Kidney (tissue), 14 donors: ENCODE results near the gene SIGLEC14. TPM values are rescaled to one million over a fixed set of nuclear protein-coding genes. Genes with fewer than 3 reads are reported as not detected.

Experiments used
- DNase-seq, 5 donors: peaks; one replicate each; pipeline ENCODE4 v3.0.0-alpha.2; 2013 to 2020
- FAIRE-seq: peaks from 2 replicates; lab custom pipeline; 2012; peaks lifted over from hg19 to GRCh38; lab: Jason Lieb, UNC
- H3K27ac ChIP-seq, 2 donors: one replicate each; pipeline ENCODE4 v1.7.0; 2013; ENCODE audit warnings: low read depth in 2 of 2, low read length in 2 of 2, inconsistent platforms in 1 of 2
- H3K27me3 ChIP-seq: one replicate; pipeline ENCODE4 v1.7.1; 2013; ENCODE audit warnings: low read length, inconsistent platforms; ENCODE audit not compliant: control insufficient read depth, insufficient read depth
- H3K36me3 ChIP-seq, 3 donors: one replicate each; pipeline versions ENCODE4 v1.7.0 to v1.7.1; 2013; ENCODE audit warnings: low read length in 3 of 3, control low read depth in 1 of 3, inconsistent platforms in 1 of 3; ENCODE audit not compliant: insufficient read depth in 3 of 3, control insufficient read depth in 2 of 3
- H3K4me1 ChIP-seq, 3 donors: one replicate each; pipeline versions ENCODE4 v1.7.0 to v1.7.1; 2013; ENCODE audit warnings: low read length in 3 of 3, inconsistent platforms in 1 of 3, low read depth in 1 of 3; ENCODE audit not compliant: control insufficient read depth in 2 of 3, insufficient read depth in 2 of 3
- H3K4me3 ChIP-seq, 3 donors: one replicate each; pipeline versions ENCODE4 v1.7.0 to v1.8.1; 2013; ENCODE audit warnings: low read length in 3 of 3, control low read depth in 1 of 3, inconsistent platforms in 1 of 3
- H3K9ac ChIP-seq, 3 donors: one replicate each; pipeline versions ENCODE4 v1.7.0 to v1.7.1; 2013; ENCODE audit warnings: low read length in 3 of 3, control low read depth in 1 of 3, inconsistent platforms in 1 of 3
- H3K9me3 ChIP-seq, 3 donors: one replicate each; pipeline versions ENCODE4 v1.7.0 to v1.7.1; 2013; ENCODE audit warnings: low read length in 3 of 3, control low read depth in 1 of 3, inconsistent platforms in 1 of 3; ENCODE audit not compliant: control insufficient read depth in 2 of 3, insufficient read depth in 1 of 3
- intact Hi-C: fragments of 100-400 bp; cut with DNase I; formaldehyde crosslinking; loops from one replicate; pipeline ENCODE4 v1.11.1; 2022
- polyA plus RNA-seq: library from polyadenylated mRNA; stranded (reverse); fragments of 350-450 nt; fragmentation: Illumina TruSeq; extraction: RNeasy Lipid Tissue Mini Kit (QIAGEN cat#74804); gene quantifications from one replicate; pipeline ENCODE4 v1.2.3, GENCODE V29; 2014; ENCODE audit warnings: low read depth, low replicate concordance; ENCODE audit not compliant: insufficient read depth
- total RNA-seq: library from RNA; stranded (reverse); fragmentation: NEBNext Ultra II Directional; extraction: Animal tissue kit (Norgen Biotek cat#: 25700); gene quantifications from one replicate; pipeline ENCODE4 v1.2.1, GENCODE V29; 2021
- TF ChIP-seq, protein P1 (sequence below): IDR thresholded peaks from 3 replicates; pipeline ENCODE4 v1.5.1; 2012; ENCODE audit warnings: mild to moderate bottlenecking, moderate library complexity, borderline replicate concordance; ENCODE audit not compliant: insufficient read depth; ENCODE audit errors: extremely low read depth
- donor health status: control.
- donor health status: control.
- donor health status: control.
- donor health status: control.
- donor health status: control.
- donor health status: DM: yes; HTN: yes; CAD: no.
- donor health status: Normal renal cell carcinoma (clear cell type).

SIGLEC14 gene
- total and polyA plus RNA-seq, 2 donors from 2014 or later: 0.26 to 11.5 TPM

DNA sequence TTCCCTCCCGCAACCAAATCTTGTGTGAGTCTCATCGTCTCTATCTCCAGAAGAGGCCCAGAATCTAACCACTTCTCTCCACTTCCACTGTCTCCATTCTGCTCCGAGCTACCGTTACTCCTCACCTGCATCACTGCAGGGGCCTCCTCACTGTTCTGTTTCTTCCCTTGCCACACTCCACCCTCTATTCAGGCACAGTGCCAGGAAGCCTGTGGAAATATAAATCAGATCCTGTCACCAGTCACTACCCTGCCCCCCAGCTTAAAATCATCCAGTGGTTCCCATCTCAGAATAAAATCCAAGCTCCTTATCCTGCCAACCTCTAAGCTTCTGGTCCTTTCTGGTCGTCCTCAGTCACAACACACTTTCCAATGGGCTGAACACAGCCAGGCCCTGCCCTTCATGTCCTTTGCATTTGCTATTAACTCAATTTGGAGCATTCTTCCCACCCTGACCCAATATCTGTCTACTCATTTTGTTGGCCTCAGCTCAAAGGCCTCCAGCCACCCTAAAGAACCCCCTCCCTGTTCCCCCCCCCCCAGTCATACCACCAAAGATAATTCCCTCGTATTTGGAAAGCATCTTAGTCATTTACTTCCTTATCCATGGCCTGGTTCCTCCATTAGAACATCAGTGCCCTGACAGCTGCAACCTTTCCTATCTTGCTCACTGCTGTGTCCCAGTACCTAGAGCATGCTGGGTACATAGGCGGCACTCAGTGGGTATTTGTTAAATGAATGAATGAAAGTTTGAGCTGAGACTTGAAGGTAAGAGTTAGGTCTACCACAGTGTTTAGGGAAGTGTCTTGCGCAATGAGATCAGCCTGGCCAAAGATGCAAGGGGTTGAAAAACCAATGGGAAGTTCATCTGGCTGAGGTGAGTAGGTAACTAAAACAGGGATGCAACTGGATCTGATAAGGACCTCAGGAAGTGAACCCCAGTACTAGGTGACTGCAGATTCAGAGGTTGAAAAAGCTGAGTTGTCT, 51.1 kb downstream of the SIGLEC14 start:
- H3K27ac ChIP-seq: no peak overlapping the region
- peak overlapping the region in 2 of 3 donors; percentile 81 to 96 for H3K4me3 ChIP-seq
- no peak for FAIRE-seq
- no peak overlapping the region for H3K9ac ChIP-seq
- intact Hi-C loops: no loop called here
- TF ChIP-seq, protein P1, sequence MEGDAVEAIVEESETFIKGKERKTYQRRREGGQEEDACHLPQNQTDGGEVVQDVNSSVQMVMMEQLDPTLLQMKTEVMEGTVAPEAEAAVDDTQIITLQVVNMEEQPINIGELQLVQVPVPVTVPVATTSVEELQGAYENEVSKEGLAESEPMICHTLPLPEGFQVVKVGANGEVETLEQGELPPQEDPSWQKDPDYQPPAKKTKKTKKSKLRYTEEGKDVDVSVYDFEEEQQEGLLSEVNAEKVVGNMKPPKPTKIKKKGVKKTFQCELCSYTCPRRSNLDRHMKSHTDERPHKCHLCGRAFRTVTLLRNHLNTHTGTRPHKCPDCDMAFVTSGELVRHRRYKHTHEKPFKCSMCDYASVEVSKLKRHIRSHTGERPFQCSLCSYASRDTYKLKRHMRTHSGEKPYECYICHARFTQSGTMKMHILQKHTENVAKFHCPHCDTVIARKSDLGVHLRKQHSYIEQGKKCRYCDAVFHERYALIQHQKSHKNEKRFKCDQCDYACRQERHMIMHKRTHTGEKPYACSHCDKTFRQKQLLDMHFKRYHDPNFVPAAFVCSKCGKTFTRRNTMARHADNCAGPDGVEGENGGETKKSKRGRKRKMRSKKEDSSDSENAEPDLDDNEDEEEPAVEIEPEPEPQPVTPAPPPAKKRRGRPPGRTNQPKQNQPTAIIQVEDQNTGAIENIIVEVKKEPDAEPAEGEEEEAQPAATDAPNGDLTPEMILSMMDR: no peak
- no peaks in the 10 kb centered on the region for H3K9me3 ChIP-seq
- H3K36me3 ChIP-seq: no peaks in the 10 kb centered on the region
- DNase-seq: no peak
- H3K4me1 ChIP-seq: peaks cover 0 to 15% (median 0%) of the 10 kb centered on the region in 3 donors
- peaks cover 2% of the 10 kb centered on the region for H3K27me3 ChIP-seq

DNA sequence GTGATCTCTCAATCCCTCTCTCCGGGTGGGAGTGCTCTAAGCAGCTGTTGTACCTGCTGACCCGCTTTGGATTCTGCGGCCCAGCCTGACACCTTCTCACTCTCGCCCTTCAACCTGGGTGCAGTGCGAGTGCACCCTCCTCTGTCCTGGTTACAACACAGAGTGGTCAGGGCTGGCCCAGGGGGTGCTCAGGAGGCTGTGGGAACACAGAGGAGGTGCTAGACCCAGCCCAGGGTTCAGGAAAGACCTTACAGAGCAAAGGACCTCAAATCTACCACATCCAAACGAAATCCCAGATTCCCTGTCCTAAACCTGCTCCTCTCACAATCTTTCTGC, 51.9 kb downstream of the SIGLEC14 start:
- H3K9ac ChIP-seq: peak overlapping the region; percentile 44 to 62 (median 49)
- DNase-seq: no peak
- no peaks in the 10 kb centered on the region for H3K36me3 ChIP-seq
- intact Hi-C loops: no loop called here
- peak overlapping the region in 1 of 2 donors; percentile 3 for H3K27ac ChIP-seq
- TF ChIP-seq, protein P1: no peak
- peaks cover 0 to 15% (median 0%) of the 10 kb centered on the region in 3 donors for H3K4me1 ChIP-seq
- H3K9me3 ChIP-seq: no peaks in the 10 kb centered on the region
- H3K4me3 ChIP-seq: peak overlapping the region; percentile 81 to 96 (median 86)
- H3K27me3 ChIP-seq: no peaks in the 10 kb centered on the region
- FAIRE-seq: no peak

DNA sequence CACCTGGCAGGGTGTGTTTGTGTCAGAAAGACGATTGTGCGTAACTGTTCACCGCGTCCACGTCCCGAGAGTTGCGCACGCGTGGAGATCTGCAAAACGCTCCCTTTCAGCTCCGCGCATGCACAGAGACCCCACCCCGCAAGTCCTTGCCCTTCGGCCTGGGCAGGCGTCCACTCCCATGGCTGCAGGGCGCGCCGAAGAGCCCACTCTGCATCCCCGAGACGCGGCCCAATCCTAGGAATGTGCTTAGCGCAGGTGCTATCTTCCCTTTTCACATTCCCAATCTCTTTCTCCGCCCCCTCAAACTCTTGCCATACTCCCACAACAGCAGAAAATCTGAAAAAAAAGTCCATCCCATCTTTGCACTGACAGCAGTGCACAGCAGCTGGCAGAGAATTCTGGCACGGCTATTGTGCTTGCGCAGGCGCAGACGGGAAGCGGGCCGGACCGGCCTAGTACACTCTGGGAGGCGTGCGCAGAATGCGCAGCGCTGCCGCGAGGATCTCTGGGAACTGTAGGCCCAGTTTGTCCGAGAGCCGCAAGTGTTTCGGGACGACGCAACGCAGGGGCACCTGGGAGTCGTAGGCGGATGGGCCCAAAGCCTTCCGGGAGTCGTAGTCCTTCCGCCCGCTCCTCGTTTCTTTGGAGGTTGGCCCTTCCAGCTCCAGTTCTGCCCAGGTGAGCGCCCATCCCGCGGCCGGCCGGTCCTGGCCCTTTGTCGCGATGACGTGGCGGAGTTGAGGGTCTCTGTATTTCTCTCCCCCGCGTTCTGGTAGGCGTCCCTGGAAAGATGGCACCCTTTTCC, 52.5 kb downstream of the SIGLEC14 start:
- Histone ChIP-seq H3K9me3 (no peaks in the 10 kb centered on the region), H3K4me1 (peaks cover 0 to 15% (median 0%) of the 10 kb centered on the region in 3 donors), H3K27me3 (no peaks in the 10 kb centered on the region), H3K36me3 (no peaks in the 10 kb centered on the region), H3K9ac (peak overlapping the region; percentile 62 to 83 (median 68)), H3K4me3 (peak overlapping the region; percentile 81 to 96 (median 86)), H3K27ac (peak overlapping the region in 1 of 2 donors; percentile 3)
- DNase-seq (peak; percentile 97 to 99 (median 99)), FAIRE-seq (peak; percentile 86)
- TF ChIP-seq, protein P1: no peak
- intact Hi-C loops: no loop called here
